Neural progenitor cell (in vitro differentiated cells): ENCODE data around the gene ATXN7L2.
A peak's percentile ranks its signal among the peaks of the same experiment; 100 is the strongest.

ENCODE experiments used
- CTCF ChIP-seq: fragments of 200-600 bp; sonication (generic); IDR thresholded peaks from 2 replicates; pipeline ENCODE4 v1.5.1; 2017; ENCODE audit warnings: antibody characterized with exemption, mild to moderate bottlenecking
- EZH2 ChIP-seq: fragments of 200-600 bp; sonication (generic); IDR thresholded peaks from 2 replicates; pipeline ENCODE4 v1.6.1; 2017; ENCODE audit warnings: antibody characterized with exemption, mild to moderate bottlenecking, moderate library complexity

- TF ChIP-seq EZH2 (no peak), CTCF (peak; percentile 43)
These were observed 674 bp upstream of the ATXN7L2 start for GRCh38 chr1:109482791-109483671.
